ENCODE results near the gene PPM1N.

PPM1N gene

DNA sequence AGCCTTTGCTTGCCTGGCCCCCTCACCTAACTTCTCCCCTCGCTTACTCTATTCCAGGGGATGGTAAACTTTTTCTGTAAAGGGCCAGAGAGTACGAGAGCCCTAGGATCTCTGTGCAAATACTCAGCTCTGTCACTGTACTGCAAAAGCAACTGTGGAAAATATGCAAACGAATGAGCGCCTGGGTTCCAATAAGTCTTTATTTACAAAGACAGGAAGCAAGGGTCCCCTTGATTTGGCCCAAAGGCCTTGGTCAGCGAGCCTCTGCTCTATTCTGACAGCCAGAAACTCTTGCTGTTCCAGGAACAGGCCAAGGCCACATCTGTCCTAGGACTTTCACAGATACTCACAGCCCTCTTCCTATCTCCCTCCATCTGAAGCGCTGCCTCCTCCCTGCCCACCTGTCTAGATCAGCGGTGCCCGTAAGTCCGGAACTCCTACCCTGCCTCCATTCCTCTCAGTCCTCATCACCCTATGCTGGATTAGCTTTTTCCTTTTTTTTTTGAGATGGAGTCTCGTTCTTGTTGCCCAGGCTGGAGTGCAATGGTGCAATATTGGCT, 49.0 kb downstream of the PPM1N start:
- no peak for DNase-seq

DNA sequence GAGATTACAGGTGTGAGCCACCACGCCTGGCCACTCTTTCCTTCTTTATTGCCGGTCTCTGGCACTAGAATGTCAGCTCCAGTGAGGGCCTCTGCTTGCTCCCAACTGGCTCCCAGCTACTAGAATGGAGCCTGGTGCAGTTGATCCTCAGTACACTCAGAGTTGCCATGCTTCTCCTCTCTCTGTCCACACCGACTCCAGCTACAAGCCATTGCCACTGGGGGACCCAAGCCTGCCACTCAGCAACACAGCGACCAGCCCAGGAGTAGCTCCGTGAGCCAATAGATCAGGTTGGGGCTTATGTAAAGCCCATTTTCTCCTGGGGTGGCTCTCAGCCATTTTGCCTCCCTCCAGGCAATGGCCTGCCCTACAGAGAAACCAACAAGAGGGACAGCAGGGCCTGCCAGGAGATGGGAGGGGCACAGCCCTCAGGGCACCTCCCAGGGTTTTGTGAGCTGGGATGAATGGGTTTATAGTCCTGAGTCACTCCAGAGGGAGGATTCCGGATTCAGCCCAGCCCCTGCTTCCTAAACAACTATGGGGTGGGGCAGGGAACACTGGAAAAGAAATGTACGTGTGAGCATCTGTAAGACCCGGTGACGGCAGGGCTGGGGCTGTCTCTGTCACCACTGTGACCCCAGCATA, 49.8 kb downstream of the PPM1N start:
- DNase-seq = no peak

All from hematopoietic multipotent progenitor cell treated with erythropoietin and hydrocortisone succinate and interleukin-3 and kit ligand, for 4 days (in vitro differentiated cells).